Neural cell (in vitro differentiated cells): Measurements from ENCODE around the gene TBPL1. TPM values are rescaled to one million over a fixed set of nuclear protein-coding genes. Genes with fewer than 3 reads are reported as not detected.

ENCODE experiments used
- H2AFZ ChIP-seq: fragments of 200-600, 300-800 bp; sonication (generic), shearing (Covaris generic); 2 replicates; pipeline ENCODE4 v1.6.0; 2014; ENCODE audit warnings: low read depth, mild to moderate bottlenecking, antibody characterized with exemption, low read length, moderate library complexity
- H3F3A ChIP-seq: fragments of 200-600 bp; shearing (Covaris generic); 2 replicates; pipeline ENCODE4 v1.6.1; 2016; ENCODE audit warnings: mild to moderate bottlenecking, moderate library complexity, mixed read lengths, antibody characterized with exemption, low read length; ENCODE audit not compliant: insufficient read depth, poor library complexity, severe bottlenecking
- H3K27ac ChIP-seq: fragments of 200-600, 300-800 bp; sonication (generic), shearing (Covaris generic); 2 replicates; pipeline ENCODE4 v1.5.1; 2014; ENCODE audit warnings: mild to moderate bottlenecking, low read length, moderate library complexity
- H3K27me3 ChIP-seq: fragments of 300-800, 200-600 bp; sonication (generic), shearing (Covaris generic); 2 replicates; pipeline ENCODE4 v1.6.0; 2014; ENCODE audit warnings: mild to moderate bottlenecking, low read depth, low read length, moderate library complexity; ENCODE audit not compliant: insufficient read depth
- H3K36me3 ChIP-seq: fragments of 300-800, 200-600 bp; sonication (generic), shearing (Covaris generic); 2 replicates; pipeline ENCODE4 v1.5.1; 2014; ENCODE audit warnings: mild to moderate bottlenecking, antibody characterized with exemption, low read length, moderate library complexity; ENCODE audit not compliant: insufficient read depth
- H3K4me2 ChIP-seq: fragments of 300-800, 200-600 bp; sonication (generic), shearing (Covaris generic); 2 replicates; pipeline ENCODE4 v1.6.0; 2014; ENCODE audit warnings: mild to moderate bottlenecking, low read length
- H3K4me3 ChIP-seq: fragments of 300-800, 200-600 bp; sonication (generic), shearing (Covaris generic); 2 replicates; pipeline ENCODE4 v1.5.1; 2014; ENCODE audit warnings: mild to moderate bottlenecking, low read length, moderate library complexity
- H3K79me2 ChIP-seq: fragments of 200-600 bp; shearing (Covaris generic); replicated peaks from 2 replicates; pipeline ENCODE4 v1.6.0; 2014; ENCODE audit warnings: mild to moderate bottlenecking, low read length, moderate library complexity; ENCODE audit not compliant: insufficient read depth
- H3K9ac ChIP-seq: fragments of 300-800, 200-600 bp; sonication (generic), shearing (Covaris generic); 2 replicates; pipeline ENCODE4 v1.6.1; 2016; ENCODE audit warnings: mild to moderate bottlenecking, low read length, mixed read lengths
- H3K9me2 ChIP-seq: fragments of 200-600 bp; shearing (Covaris generic); 2 replicates; pipeline ENCODE4 v1.6.1; 2016; ENCODE audit warnings: mild to moderate bottlenecking, low read length, mixed read lengths; ENCODE audit not compliant: insufficient read depth
- H3K9me3 ChIP-seq: fragments of 200-600, 300-800 bp; sonication (generic), shearing (Covaris generic); 2 replicates; pipeline ENCODE4 v1.6.1; 2016; ENCODE audit warnings: mild to moderate bottlenecking, mixed run types, low read length, moderate library complexity, mixed read lengths
- H4K20me1 ChIP-seq: fragments of 200-600 bp; shearing (Covaris generic); 2 replicates; pipeline ENCODE4 v1.6.1; 2016; ENCODE audit warnings: mild to moderate bottlenecking, mixed run types; ENCODE audit not compliant: insufficient read depth
- CTCF ChIP-seq: fragments of 450-650 bp; IDR thresholded peaks from 2 replicates; pipeline ENCODE4 v1.5.1; 2014; ENCODE audit warnings: antibody characterized with exemption, mild to moderate bottlenecking, moderate library complexity; ENCODE audit not compliant: poor library complexity, severe bottlenecking
- EP300 ChIP-seq: fragments of 450-650 bp; conservative IDR thresholded peaks from 2 replicates; pipeline ENCODE4 v1.6.1; 2014; ENCODE audit warnings: antibody characterized with exemption, mild to moderate bottlenecking, moderate library complexity; ENCODE audit not compliant: poor library complexity, severe bottlenecking
- EZH2 ChIP-seq: fragments of 200-600, 300-800 bp; shearing (Covaris generic), sonication (generic); IDR thresholded peaks from 2 replicates; pipeline ENCODE4 v1.6.1; 2014; ENCODE audit warnings: antibody characterized with exemption, low read length, borderline replicate concordance, mild to moderate bottlenecking; ENCODE audit not compliant: insufficient read depth, poor library complexity, severe bottlenecking
- MXI1 ChIP-seq: fragments of 450-650 bp; conservative IDR thresholded peaks from 2 replicates; pipeline ENCODE4 v1.6.1; 2014; ENCODE audit warnings: antibody characterized with exemption, mild to moderate bottlenecking; ENCODE audit not compliant: poor library complexity, severe bottlenecking
- POLR2AphosphoS5 ChIP-seq: IDR thresholded peaks from 2 replicates; pipeline ENCODE4 v1.6.1; 2012
- RAD21 ChIP-seq: fragments of 450-650 bp; conservative IDR thresholded peaks from 2 replicates; pipeline ENCODE4 v1.6.1; 2014; ENCODE audit warnings: antibody characterized with exemption, mild to moderate bottlenecking, moderate library complexity
- SMC3 ChIP-seq: fragments of 450-650 bp; conservative IDR thresholded peaks from 2 replicates; pipeline ENCODE4 v1.6.1; 2014; ENCODE audit warnings: antibody characterized with exemption, mild to moderate bottlenecking, moderate library complexity; ENCODE audit not compliant: poor library complexity
- TAF1 ChIP-seq: IDR thresholded peaks from 2 replicates; pipeline ENCODE4 v1.6.1; 2012; ENCODE audit warnings: low read depth
- polyA plus RNA-seq: library from polyadenylated mRNA; depleted of rRNA; stranded (reverse); fragments of >200 nt; gene quantifications from 2 replicates; pipeline ENCODE4 v1.2.3, GENCODE V29; 2014
- TF ChIP-seq, protein P1 (sequence below): IDR thresholded peaks from 2 replicates; pipeline ENCODE4 v1.6.1; 2012; ENCODE audit warnings: borderline replicate concordance

TBPL1 gene
- polyA plus RNA-seq, 1 donor from 2014 or later, result 110 TPM

DNA sequence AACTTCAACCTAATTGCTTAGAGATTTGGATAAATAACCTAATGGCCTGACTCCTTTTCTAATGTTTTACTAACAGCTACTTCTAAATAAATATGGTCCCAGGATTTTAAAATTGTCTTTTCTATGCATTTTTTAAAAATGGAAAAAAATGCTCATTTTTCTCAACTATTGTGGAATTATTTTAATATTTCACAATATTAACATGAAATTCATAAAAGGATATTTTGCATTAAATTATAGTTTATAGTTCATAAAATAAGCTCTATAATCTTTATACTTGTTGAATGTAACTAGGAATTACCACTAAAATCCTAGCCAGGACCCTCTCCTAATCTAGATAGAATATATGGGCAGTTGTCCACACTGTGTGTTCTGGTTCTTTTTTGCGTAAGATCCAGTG is 37.3 kb downstream of the TBPL1 start:
- TF ChIP-seq POLR2AphosphoS5 (no peak), MXI1 (no peak), EP300 (no peak), RAD21 (no peak), TAF1 (no peak), CTCF (no peak), EZH2 (no peak), SMC3 (no peak)
- TF ChIP-seq, protein P1, sequence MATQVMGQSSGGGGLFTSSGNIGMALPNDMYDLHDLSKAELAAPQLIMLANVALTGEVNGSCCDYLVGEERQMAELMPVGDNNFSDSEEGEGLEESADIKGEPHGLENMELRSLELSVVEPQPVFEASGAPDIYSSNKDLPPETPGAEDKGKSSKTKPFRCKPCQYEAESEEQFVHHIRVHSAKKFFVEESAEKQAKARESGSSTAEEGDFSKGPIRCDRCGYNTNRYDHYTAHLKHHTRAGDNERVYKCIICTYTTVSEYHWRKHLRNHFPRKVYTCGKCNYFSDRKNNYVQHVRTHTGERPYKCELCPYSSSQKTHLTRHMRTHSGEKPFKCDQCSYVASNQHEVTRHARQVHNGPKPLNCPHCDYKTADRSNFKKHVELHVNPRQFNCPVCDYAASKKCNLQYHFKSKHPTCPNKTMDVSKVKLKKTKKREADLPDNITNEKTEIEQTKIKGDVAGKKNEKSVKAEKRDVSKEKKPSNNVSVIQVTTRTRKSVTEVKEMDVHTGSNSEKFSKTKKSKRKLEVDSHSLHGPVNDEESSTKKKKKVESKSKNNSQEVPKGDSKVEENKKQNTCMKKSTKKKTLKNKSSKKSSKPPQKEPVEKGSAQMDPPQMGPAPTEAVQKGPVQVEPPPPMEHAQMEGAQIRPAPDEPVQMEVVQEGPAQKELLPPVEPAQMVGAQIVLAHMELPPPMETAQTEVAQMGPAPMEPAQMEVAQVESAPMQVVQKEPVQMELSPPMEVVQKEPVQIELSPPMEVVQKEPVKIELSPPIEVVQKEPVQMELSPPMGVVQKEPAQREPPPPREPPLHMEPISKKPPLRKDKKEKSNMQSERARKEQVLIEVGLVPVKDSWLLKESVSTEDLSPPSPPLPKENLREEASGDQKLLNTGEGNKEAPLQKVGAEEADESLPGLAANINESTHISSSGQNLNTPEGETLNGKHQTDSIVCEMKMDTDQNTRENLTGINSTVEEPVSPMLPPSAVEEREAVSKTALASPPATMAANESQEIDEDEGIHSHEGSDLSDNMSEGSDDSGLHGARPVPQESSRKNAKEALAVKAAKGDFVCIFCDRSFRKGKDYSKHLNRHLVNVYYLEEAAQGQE, result no peak
- H3K9me3 ChIP-seq, result no peaks in the 10 kb centered on the region

DNA sequence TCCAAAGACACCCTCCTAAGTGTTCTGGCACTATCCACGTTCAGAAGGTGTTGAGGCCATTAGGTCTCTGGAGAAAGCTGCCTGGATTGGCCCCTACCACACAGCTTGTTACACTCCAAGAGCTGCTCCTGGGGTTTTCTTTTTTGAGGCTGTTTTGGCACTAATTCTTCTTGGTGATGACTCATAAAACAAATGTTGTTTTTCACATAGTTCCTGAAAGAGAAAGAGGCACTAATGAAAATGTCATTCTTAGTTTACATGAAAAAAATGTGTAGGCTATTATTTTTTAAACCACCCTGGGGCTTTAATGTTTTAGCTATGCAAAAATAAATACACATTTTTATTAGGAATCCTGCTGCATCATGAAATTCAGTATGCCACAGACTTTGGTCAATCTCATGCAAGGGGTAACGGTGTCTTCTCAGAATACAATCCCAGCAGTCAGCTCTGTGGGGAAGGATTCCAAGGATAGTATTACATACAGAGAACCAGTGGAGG is 38.1 kb downstream of the TBPL1 start:
- no peak overlapping the region for H2AFZ ChIP-seq
- H3K9ac ChIP-seq, result no peak overlapping the region
- no peak overlapping the region for H3K27ac ChIP-seq
- no peak overlapping the region for H3K4me2 ChIP-seq
- no peaks in the 10 kb centered on the region for H3F3A ChIP-seq
- no peaks in the 10 kb centered on the region for H3K27me3 ChIP-seq
- no peaks in the 10 kb centered on the region for H4K20me1 ChIP-seq
- no peak overlapping the region for H3K4me3 ChIP-seq
- no peaks in the 10 kb centered on the region for H3K79me2 ChIP-seq
- no peaks in the 10 kb centered on the region for H3K9me3 ChIP-seq
- TF ChIP-seq CTCF (no peak), TAF1 (no peak), MXI1 (no peak), EP300 (no peak), POLR2AphosphoS5 (no peak), RAD21 (no peak)
- peaks cover 16% of the 10 kb centered on the region for H3K36me3 ChIP-seq
- no peaks in the 10 kb centered on the region for H3K9me2 ChIP-seq

More for the DNA sequence above, 37.3 kb downstream of the TBPL1 start:
- peaks cover 16% of the 10 kb centered on the region for H3K36me3 ChIP-seq
- H3K4me3 ChIP-seq, result no peak overlapping the region
- no peak overlapping the region for H2AFZ ChIP-seq
- H3K4me2 ChIP-seq, result no peak overlapping the region
- no peaks in the 10 kb centered on the region for H3F3A ChIP-seq
- H3K27ac ChIP-seq, result no peak overlapping the region
- no peaks in the 10 kb centered on the region for H3K79me2 ChIP-seq
- no peaks in the 10 kb centered on the region for H4K20me1 ChIP-seq
- no peaks in the 10 kb centered on the region for H3K9me2 ChIP-seq
- H3K27me3 ChIP-seq, result no peaks in the 10 kb centered on the region
- no peak overlapping the region for H3K9ac ChIP-seq
